Measurements from ENCODE around the gene TBC1D4.
"Not testable (repeated sequence)": the region's sequence is repeated elsewhere in the genome, so short reads cannot be mapped to it uniquely, and the experiment has no call there.

Gene TBC1D4

DNA sequence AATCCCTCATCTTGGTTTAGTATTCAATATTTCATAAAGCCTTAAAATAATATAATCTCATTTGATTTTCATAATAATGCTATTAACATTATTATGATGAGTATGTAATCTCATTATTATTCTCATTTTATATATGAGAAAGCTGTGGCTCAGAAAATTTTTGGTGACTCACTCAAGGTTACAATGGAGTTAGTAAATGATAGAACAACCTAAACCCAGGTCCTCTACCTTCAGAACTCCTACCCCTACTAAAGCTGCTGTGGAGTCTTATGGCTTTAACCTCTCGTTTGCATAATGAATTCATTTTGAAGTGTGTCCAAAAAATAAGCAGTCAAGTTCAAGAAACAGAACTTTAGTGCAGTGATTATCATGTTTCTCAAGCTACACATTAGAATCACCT is 226.3 kb downstream of the TBC1D4 start:
- no peak for DNase-seq

- DNase-seq, result no peak
These were observed 226.8 kb downstream of the TBC1D4 start for GRCh38 chr13:75255147-75255546.

DNA sequence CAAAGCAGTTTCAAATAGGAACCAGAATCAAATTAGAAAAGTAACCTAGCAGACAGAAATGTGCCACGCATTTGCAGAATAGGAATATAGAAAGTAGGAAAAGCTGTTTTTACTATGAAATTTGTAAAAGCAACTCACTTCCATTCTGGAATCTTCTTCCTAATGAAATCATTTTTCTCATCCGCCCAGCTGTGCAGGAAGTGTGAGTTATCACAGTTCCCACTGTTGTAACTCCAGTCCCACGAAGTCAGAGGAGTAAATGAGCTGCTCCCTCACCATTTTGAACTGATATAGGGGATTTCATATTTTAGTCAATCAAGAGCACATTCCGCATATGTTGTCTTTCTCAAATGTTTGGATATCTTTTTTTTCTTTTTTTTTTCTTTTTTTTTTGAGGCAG is 230.8 kb downstream of the TBC1D4 start:
- no peak for DNase-seq

DNA sequence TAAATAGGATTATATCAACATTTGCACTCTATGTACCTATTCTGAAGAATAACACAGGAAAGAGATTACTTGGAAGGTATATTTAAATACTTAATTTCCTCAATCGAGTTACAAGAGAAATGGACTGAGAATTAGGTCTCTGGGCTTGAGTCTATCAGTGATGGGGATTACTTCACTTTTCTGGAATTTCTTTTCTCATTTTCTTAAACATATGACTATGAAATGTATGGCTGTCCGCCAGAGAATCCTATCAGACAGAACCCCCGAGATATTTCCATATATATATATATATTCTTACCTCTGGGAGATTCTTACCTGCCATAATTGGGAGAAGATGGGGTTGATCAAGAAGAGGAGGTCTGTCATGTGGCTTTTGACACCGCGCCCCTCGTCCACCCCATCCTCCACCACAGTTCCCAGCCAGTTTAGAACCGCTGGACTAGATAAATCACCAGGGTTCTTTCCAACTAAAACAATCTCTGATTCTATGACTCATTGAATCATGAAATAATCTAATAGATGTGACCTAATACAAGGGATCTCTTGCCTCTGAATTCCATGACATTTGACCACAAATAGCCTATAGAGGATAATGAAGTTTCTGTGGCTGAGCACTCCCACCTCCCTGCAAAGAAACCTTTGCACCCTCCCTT is 231.3 kb downstream of the TBC1D4 start:
- DNase-seq, result no peak

DNA sequence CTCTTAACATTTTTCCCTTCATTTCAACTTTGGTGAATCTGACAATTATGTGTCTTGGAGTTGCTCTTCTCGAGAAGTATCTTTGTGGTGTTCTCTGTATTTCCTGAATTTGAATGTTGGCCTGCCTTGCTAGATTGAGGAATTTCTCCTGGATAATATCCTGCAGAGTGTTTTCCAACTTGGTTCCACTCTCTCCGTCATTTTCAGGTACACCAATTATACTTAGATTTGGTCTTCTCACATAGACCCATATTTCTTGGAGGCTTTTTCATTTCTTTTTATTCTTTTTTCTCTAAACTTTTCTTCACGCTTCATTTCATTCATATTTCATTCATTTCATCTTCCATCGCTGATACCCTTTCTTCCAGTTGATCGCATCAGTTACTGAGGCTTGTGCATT is 236.4 kb downstream of the TBC1D4 start:
- DNase-seq, result not testable (repeated sequence)

DNA sequence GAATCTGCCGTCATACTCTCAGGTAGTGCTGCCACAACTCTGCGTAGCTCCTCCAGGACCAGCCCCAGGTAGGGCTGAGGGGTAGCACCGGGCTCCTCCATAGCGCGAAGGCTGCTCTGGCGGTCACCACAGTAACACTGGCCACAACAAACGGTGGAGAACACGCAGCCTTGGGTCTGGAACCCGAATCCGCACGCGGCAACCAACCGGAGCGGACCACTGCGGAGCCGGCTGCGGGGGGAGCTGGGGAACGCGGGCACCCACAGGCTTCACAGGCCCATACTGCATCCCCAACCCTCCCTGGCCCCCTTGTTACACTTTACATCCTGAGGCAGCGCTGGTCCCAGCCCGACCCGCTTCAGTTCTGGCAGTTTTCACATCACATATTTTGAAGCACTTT is 241.7 kb downstream of the TBC1D4 start:
- not testable (repeated sequence) for DNase-seq

- no peak for DNase-seq
These were observed 245.2 kb downstream of the TBC1D4 start for GRCh38 chr13:75236774-75237173.

All from CD4-positive, alpha-beta T cell treated with Interferon gamma for 1 hour (primary cell).